ENCODE results near the gene PAK1. TPM values are rescaled to one million over a fixed set of nuclear protein-coding genes. Genes with fewer than 3 reads are reported as not detected.

The PAK1 gene
- total and polyA plus RNA-seq, 2 donors (not counting 3 experiments of a cell fraction or from before 2014, with no cell fraction given), result 5.6 to 12.9 TPM

- intact Hi-C loops (cut with micrococcal nuclease) (no loop called here), dilution Hi-C loops (cut with MboI; ENCODE audit: extremely low pct_ligation_motif_present, low sequenced_read_pairs) (no loop called here)
- no peaks in the 10 kb centered on the region for H3K9me3 ChIP-seq (replicated peaks; ENCODE audit: control insufficient read depth, insufficient read depth, low read length)
- no peak overlapping the region for H3K4me2 ChIP-seq (ENCODE audit: insufficient read depth, low read length)
- H4K20me1 ChIP-seq (replicated peaks; ENCODE audit: control insufficient read depth, extremely low read depth, insufficient read depth, low read length), result no peaks in the 10 kb centered on the region
- H3K79me2 ChIP-seq (ENCODE audit: control insufficient read depth, insufficient read depth, low read length), result no peaks in the 10 kb centered on the region
- H3K9ac ChIP-seq (replicated peaks; ENCODE audit: extremely low read depth, insufficient read depth, low read length), result no peak overlapping the region
- ChIA-PET CTCF (interaction anchor here (2.4 kb wide), 1 partner anchor 134 kb away, joined by 11 read pairs; no protein-coding TSS in a partner anchor), POLR2A (no interaction called here)
- H3K4me1 ChIP-seq (ENCODE audit: control insufficient read depth, extremely low read depth, insufficient read depth, low read length), result peaks cover 8% of the 10 kb centered on the region
- TF ChIP-seq CTCF (IDR thresholded peaks at IDR 0.05; ENCODE audit: extremely low read depth in 1 of 2, insufficient read depth in 1 of 2, low read depth in 1 of 2, low read length in 2 of 2) (no peak), POLR2A (IDR thresholded peaks at IDR 0.05; ENCODE audit: low read depth, low read length) (no peak), POLR2AphosphoS5 (IDR thresholded peaks at IDR 0.05; ENCODE audit: insufficient read depth, low read depth, low read length) (no peak), GATA2 (IDR thresholded peaks at IDR 0.05; ENCODE audit: insufficient read depth, insufficient read length, low read depth, low read length) (no peak), MYC (IDR thresholded peaks at IDR 0.05; ENCODE audit: low read depth, low read length) (no peak)
- H2AFZ ChIP-seq (ENCODE audit: low read depth, low read length), result no peak overlapping the region
- H3K27me3 ChIP-seq (ENCODE audit: control insufficient read depth in 2 of 2, insufficient read depth in 2 of 2, low read length in 2 of 2), result peaks cover 0 to 3% of the 10 kb centered on the region in 2 experiments
- no peak overlapping the region for H3K4me3 ChIP-seq (replicated peaks in 1 of 3; ENCODE audit: insufficient read depth in 1 of 3, low read depth in 1 of 3, low read length in 3 of 3)
- DNase-seq (ENCODE audit: low read depth, low spot score), result no peak
- FAIRE-seq, result no peak
- H3K27ac ChIP-seq (ENCODE audit: insufficient read depth, low read depth, low read length), result no peak overlapping the region
- H3K9me1 ChIP-seq (replicated peaks; ENCODE audit: control insufficient read depth, extremely low read depth, insufficient read depth, low read length), result no peaks in the 10 kb centered on the region
- BruUV-seq (replicated peaks), result no TSS peak
- no peaks in the 10 kb centered on the region for H3K36me3 ChIP-seq (ENCODE audit: control insufficient read depth in 2 of 2, extremely low read depth in 1 of 2, insufficient read depth in 2 of 2, low read length in 2 of 2)
These were observed 59.9 kb downstream of the PAK1 start for GRCh38 chr11:77413850-77414460.

GRCh38 chr11:77412814-77413213 lies 61.1 kb downstream of the PAK1 start:
- DNase-seq (ENCODE audit: low read depth, low spot score) (no peak), FAIRE-seq (no peak)
- H3K4me1 ChIP-seq (ENCODE audit: control insufficient read depth, extremely low read depth, insufficient read depth, low read length), result peaks cover 12% of the 10 kb centered on the region
- BruUV-seq (replicated peaks), result no TSS peak
- no peak overlapping the region for H3K9ac ChIP-seq (replicated peaks; ENCODE audit: extremely low read depth, insufficient read depth, low read length)
- ChIA-PET CTCF (interaction anchor here (1.3 to 2.4 kb wide), 4 partner anchors 17 to 225 kb away, joined by 3 to 11 read pairs (median 5); no protein-coding TSS in a partner anchor), POLR2A (no interaction called here)
- no peak overlapping the region for H2AFZ ChIP-seq (ENCODE audit: low read depth, low read length)
- no peaks in the 10 kb centered on the region for H4K20me1 ChIP-seq (replicated peaks; ENCODE audit: control insufficient read depth, extremely low read depth, insufficient read depth, low read length)
- dilution Hi-C loops (cut with MboI; ENCODE audit: extremely low pct_ligation_motif_present, low sequenced_read_pairs) (no loop called here), intact Hi-C loops (cut with micrococcal nuclease) (no loop called here)
- H3K4me2 ChIP-seq (ENCODE audit: insufficient read depth, low read length), result no peak overlapping the region
- H3K9me3 ChIP-seq (replicated peaks; ENCODE audit: control insufficient read depth, insufficient read depth, low read length), result no peaks in the 10 kb centered on the region
- H3K27me3 ChIP-seq (ENCODE audit: control insufficient read depth in 2 of 2, insufficient read depth in 2 of 2, low read length in 2 of 2), result peaks cover 0 to 3% of the 10 kb centered on the region in 2 experiments
- no peaks in the 10 kb centered on the region for H3K9me1 ChIP-seq (replicated peaks; ENCODE audit: control insufficient read depth, extremely low read depth, insufficient read depth, low read length)
- H3K27ac ChIP-seq (ENCODE audit: insufficient read depth, low read depth, low read length), result no peak overlapping the region
- TF ChIP-seq POLR2A (IDR thresholded peaks at IDR 0.05; ENCODE audit: low read depth, low read length), result no peak
- no peak for TF ChIP-seq EZH2 (IDR thresholded peaks at IDR 0.05; ENCODE audit: borderline replicate concordance, low read depth, low read length, severe bottlenecking)
- TF ChIP-seq FOS (IDR thresholded peaks at IDR 0.05; ENCODE audit: borderline replicate concordance, insufficient read depth, low read length), result no peak
- no peak for TF ChIP-seq CTCF (IDR thresholded peaks at IDR 0.05; ENCODE audit: extremely low read depth in 1 of 2, insufficient read depth in 1 of 2, low read depth in 1 of 2, low read length in 2 of 2)
- TF ChIP-seq JUN (IDR thresholded peaks at IDR 0.05; ENCODE audit: borderline replicate concordance, insufficient read depth, insufficient read length, low read depth), result no peak
- no peak for TF ChIP-seq MAX (IDR thresholded peaks at IDR 0.05; ENCODE audit: insufficient read depth, insufficient read length)
- no peak for TF ChIP-seq MYC (IDR thresholded peaks at IDR 0.05; ENCODE audit: low read depth, low read length)
- TF ChIP-seq POLR2AphosphoS5 (IDR thresholded peaks at IDR 0.05; ENCODE audit: insufficient read depth, low read depth, low read length), result no peak
- TF ChIP-seq GATA2 (IDR thresholded peaks at IDR 0.05; ENCODE audit: insufficient read depth, insufficient read length, low read depth, low read length), result no peak
- no peaks in the 10 kb centered on the region for H3K36me3 ChIP-seq (ENCODE audit: control insufficient read depth in 2 of 2, extremely low read depth in 1 of 2, insufficient read depth in 2 of 2, low read length in 2 of 2)
- no peaks in the 10 kb centered on the region for H3K79me2 ChIP-seq (ENCODE audit: control insufficient read depth, insufficient read depth, low read length)
- no peak overlapping the region for H3K4me3 ChIP-seq (replicated peaks in 1 of 3; ENCODE audit: insufficient read depth in 1 of 3, low read depth in 1 of 3, low read length in 3 of 3)

All from endothelial cell of umbilical vein (primary cell).